Measurements from ENCODE around the gene HECTD1. TPM values are rescaled to one million over a fixed set of nuclear protein-coding genes. Genes with fewer than 3 reads are reported as not detected.
"Not testable (repeated sequence)": the region's sequence is repeated elsewhere in the genome, so short reads cannot be mapped to it uniquely, and the experiment has no call there.

Gene HECTD1
- total RNA-seq, 1 donor from 2014 or later = 291 TPM

GRCh38 chr14:31071151-31071550, 136.4 kb downstream of the HECTD1 start:
- Histone ChIP-seq H3K27me3 (ENCODE audit: control insufficient read depth, insufficient read depth, low read length) (no peaks in the 10 kb centered on the region), H3K36me3 (ENCODE audit: control insufficient read depth, insufficient read depth, low read length) (no peaks in the 10 kb centered on the region), H3K4me3 (ENCODE audit: low read depth, low read length) (no peak overlapping the region)
- TF ChIP-seq, protein P1, sequence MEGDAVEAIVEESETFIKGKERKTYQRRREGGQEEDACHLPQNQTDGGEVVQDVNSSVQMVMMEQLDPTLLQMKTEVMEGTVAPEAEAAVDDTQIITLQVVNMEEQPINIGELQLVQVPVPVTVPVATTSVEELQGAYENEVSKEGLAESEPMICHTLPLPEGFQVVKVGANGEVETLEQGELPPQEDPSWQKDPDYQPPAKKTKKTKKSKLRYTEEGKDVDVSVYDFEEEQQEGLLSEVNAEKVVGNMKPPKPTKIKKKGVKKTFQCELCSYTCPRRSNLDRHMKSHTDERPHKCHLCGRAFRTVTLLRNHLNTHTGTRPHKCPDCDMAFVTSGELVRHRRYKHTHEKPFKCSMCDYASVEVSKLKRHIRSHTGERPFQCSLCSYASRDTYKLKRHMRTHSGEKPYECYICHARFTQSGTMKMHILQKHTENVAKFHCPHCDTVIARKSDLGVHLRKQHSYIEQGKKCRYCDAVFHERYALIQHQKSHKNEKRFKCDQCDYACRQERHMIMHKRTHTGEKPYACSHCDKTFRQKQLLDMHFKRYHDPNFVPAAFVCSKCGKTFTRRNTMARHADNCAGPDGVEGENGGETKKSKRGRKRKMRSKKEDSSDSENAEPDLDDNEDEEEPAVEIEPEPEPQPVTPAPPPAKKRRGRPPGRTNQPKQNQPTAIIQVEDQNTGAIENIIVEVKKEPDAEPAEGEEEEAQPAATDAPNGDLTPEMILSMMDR (IDR thresholded peaks at IDR 0.05; ENCODE audit: insufficient read depth, low read length, severe bottlenecking) = no peak
- DNase-seq (ENCODE audit: low read depth) (no peak), FAIRE-seq (no peak)

DNA sequence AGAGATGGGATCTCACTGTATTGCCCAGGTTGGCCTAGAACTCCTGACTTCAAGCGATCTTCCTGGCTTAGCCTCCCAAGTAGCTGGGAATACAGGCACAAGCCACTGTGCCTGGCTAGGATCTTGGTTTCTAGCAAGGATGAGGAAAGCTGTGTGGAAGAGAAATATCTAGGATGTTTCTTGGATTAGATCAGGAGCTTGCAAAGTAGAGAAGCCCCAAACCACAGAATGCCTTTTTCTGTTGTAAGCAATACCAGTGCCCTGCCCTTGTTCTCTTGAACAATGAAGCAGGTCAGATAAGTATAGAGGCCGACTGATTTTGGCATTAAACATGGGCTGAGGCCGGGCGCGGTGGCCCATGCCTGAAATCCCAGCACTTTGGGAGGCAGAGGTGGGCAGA, 137.2 kb downstream of the HECTD1 start:
- no peak overlapping the region for H3K4me3 ChIP-seq (ENCODE audit: low read depth, low read length)
- no peaks in the 10 kb centered on the region for H3K36me3 ChIP-seq (ENCODE audit: control insufficient read depth, insufficient read depth, low read length)
- TF ChIP-seq, protein P1 (IDR thresholded peaks at IDR 0.05; ENCODE audit: insufficient read depth, low read length, severe bottlenecking) = no peak
- no peaks in the 10 kb centered on the region for H3K27me3 ChIP-seq (ENCODE audit: control insufficient read depth, insufficient read depth, low read length)
- FAIRE-seq (no peak), DNase-seq (ENCODE audit: low read depth) (peak; percentile 55)

- no peaks in the 10 kb centered on the region for H3K36me3 ChIP-seq (ENCODE audit: control insufficient read depth, insufficient read depth, low read length)
- no peak for DNase-seq (ENCODE audit: low read depth)
- TF ChIP-seq, protein P1 (IDR thresholded peaks at IDR 0.05; ENCODE audit: insufficient read depth, low read length, severe bottlenecking) = no peak
- H3K4me3 ChIP-seq (ENCODE audit: low read depth, low read length) = no peak overlapping the region
- H3K27me3 ChIP-seq (ENCODE audit: control insufficient read depth, insufficient read depth, low read length) = no peaks in the 10 kb centered on the region
- FAIRE-seq = no peak
Observed at GRCh38 chr14:31069343-31069742, 138.2 kb downstream of the HECTD1 start.

- FAIRE-seq (no peak), DNase-seq (ENCODE audit: low read depth) (no peak)
- no peak overlapping the region for H3K4me3 ChIP-seq (ENCODE audit: low read depth, low read length)
- TF ChIP-seq, protein P1 (IDR thresholded peaks at IDR 0.05; ENCODE audit: insufficient read depth, low read length, severe bottlenecking) = no peak
- no peaks in the 10 kb centered on the region for H3K27me3 ChIP-seq (ENCODE audit: control insufficient read depth, insufficient read depth, low read length)
- H3K36me3 ChIP-seq (ENCODE audit: control insufficient read depth, insufficient read depth, low read length) = no peaks in the 10 kb centered on the region
Observed at GRCh38 chr14:31068235-31068634, 139.4 kb downstream of the HECTD1 start.

DNA sequence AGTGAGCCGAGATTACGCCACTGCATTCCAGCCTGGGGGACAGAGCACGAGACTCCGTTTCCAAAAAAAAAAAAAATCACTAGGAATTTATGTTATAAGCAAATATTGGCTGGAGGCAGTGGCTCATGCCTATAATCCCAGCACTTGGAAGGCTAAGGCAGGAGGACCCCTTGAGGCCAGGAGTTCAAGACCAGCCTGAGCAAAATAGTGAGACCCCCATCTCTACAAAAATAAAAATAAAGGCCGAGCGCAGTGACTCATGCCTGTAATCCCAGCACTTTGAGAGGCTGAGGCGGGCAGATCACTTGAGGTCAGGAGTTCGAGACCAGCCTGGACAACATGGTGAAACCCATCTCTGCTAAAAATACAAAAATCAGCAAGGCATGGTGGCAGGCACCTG, 144.7 kb downstream of the HECTD1 start:
- H3K4me3 ChIP-seq (ENCODE audit: low read depth, low read length); H3K27me3 ChIP-seq (ENCODE audit: control insufficient read depth, insufficient read depth, low read length); H3K36me3 ChIP-seq (ENCODE audit: control insufficient read depth, insufficient read depth, low read length); FAIRE-seq; DNase-seq (ENCODE audit: low read depth): not testable (repeated sequence)

- TF ChIP-seq, protein P1 (IDR thresholded peaks at IDR 0.05; ENCODE audit: insufficient read depth, low read length, severe bottlenecking) = no peak
- no peaks in the 10 kb centered on the region for H3K27me3 ChIP-seq (ENCODE audit: control insufficient read depth, insufficient read depth, low read length)
- no peak overlapping the region for H3K4me3 ChIP-seq (ENCODE audit: low read depth, low read length)
- no peaks in the 10 kb centered on the region for H3K36me3 ChIP-seq (ENCODE audit: control insufficient read depth, insufficient read depth, low read length)
- peak; percentile 82 for DNase-seq (ENCODE audit: low read depth)
- FAIRE-seq = no peak
Observed at GRCh38 chr14:31060253-31060875, 147.2 kb downstream of the HECTD1 start.
